ENCODE measurements around the gene TEX38.

GRCh38 chr1:46646331-46646730, 25.3 kb upstream of the TEX38 start:
- no peak for TF ChIP-seq SUZ12 (IDR thresholded peaks at IDR 0.05; ENCODE audit: extremely low read depth, insufficient read depth, insufficient read length)
- no peak for TF ChIP-seq ZNF274 (IDR thresholded peaks at IDR 0.05; ENCODE audit: low read depth, low read length)
- TF ChIP-seq YY1 (IDR thresholded peaks at IDR 0.05; ENCODE audit: insufficient read depth, insufficient read length), result no peak
